Activated gamma-delta T cell treated with Interleukin-2 at 50 U/mL for 16 hours (primary cell): ENCODE results near the gene PC.

Experiments used
- DNase-seq: peaks from one replicate; pipeline ENCODE4 v3.0.0-alpha.2; 2020

PC gene

GRCh38 chr11:66951135-66951534 lies 7.0 kb downstream of the PC start:
- no peak for DNase-seq

DNA sequence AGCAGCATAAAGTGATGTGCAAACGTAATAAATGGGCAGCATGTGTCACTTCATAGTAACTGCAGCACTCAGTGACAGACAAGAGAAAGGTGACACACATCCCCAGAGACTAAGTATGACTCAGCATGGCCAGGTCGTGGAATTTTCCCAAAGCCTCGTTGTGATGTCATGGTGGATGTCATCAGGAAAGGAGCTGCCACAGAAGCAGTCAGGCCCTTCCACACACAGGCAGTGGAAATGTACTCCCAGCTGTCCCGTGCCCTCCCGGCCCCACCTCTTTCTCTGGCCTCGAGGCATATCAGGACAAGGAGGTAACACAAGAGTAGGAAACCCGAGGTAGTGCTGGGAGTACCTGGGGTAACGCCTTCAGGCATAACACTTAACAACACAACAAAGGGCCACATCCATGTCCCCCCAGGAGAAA lies 8.1 kb downstream of the PC start:
- DNase-seq = no peak

DNA sequence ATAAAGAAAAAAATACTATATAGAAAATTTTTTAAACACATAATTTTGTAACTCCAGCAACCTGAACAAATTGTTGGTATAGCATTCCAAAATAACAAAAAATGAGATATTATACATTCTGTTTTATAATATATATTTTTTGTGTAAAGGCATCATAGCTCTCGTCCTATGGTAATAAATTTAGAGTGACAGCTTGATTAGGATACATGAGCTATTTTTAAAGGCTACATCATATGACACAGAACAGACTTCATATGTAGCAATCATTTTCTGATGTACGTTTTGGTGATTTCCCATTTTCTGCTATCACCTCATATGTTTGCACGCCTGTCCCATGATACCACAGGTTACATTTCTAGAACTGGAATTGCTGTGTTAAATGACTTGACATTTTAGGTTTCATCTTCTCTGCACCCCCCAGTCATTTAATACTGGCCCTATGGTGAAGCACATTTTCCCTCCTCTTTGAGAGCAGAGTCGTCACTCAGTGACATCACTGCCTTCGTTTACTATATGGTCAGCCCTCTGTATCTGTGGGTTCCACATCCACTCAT lies 19.5 kb downstream of the PC start:
- DNase-seq = no peak

- DNase-seq = no peak
These were observed 20.9 kb downstream of the PC start for GRCh38 chr11:66937193-66937733.

- DNase-seq = no peak
These were observed 21.9 kb downstream of the PC start for GRCh38 chr11:66936311-66936711.

DNA sequence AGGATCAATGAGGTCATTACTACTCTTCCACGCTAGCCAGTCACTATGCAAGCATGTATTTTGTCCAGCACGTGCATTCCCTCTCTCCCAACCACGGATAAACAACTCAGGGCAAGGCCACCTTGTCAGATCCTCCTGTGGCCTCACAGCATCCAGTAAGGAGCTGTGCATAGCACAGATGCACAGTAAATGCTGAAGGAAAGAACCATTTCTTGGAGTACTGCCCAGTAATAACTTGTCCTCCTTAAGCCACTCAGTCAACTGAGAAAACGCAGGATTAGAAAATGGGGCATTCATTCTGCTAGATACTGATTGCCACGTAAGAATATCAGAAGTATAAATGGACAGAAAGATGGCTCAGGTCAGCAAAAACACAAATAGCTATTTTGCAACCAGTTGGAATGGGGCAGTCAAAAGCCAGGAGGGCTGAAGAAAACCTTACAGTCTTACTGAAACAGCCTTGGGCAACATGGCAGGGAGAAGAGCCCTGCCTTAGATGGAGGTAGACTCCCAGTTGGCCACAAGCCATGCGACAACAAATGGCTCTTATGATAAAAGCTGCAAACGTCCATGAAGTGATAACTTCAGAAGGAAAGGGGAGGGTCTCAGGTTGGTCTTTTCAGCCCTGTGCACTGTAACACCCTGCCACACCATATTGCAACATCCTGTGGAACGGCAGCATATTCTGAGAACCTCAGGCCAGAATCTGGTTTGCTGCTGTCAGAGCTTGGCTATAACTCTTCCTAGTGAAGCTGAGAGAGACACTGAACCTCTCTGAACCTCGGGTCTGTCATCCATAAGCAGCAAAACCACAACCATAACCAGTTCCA lies 23.0 kb downstream of the PC start:
- no peak for DNase-seq

GRCh38 chr11:66933531-66933930 lies 24.7 kb downstream of the PC start:
- no peak for DNase-seq

DNA sequence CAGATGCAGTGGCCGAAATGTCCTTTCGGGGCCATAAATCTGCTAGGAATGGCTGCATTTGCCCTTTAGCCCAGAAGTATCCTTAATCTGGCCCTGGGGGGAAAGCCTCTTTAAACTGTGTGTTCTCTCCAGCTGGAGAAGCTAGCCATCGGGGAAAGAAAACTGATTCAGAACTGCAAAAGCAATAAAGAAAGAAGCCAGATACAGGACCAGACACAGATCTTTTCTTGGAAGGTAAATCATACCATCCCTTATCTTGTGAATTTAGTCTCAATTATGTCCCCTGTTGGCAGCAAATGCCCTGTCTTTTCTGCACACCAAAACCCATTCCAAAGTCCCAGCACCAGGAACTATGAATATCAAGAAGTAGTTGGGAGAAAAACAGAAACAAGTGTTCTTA lies 25.6 kb downstream of the PC start:
- no peak for DNase-seq

- no peak for DNase-seq
These were observed 28.4 kb downstream of the PC start for GRCh38 chr11:66929753-66930152.

DNA sequence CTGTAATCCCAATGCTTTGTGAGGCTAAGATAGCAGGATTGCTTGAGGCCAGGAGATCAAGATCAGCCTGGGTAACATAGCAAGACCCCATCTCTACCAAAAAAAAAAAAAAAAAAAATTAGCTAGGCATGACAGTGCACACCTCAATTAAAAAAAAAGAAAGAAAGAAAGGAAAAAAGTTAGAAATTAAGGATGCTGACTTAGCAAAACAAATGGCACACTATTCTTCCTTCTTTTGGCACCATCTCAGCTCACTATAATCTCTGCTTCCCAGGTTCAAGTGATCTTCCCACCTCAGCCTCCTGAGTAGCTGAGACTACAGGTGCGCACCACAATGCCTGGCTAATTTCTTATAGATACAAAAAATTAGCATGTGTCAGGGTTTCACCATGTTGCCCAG lies 33.9 kb downstream of the PC start:
- no peak for DNase-seq

DNA sequence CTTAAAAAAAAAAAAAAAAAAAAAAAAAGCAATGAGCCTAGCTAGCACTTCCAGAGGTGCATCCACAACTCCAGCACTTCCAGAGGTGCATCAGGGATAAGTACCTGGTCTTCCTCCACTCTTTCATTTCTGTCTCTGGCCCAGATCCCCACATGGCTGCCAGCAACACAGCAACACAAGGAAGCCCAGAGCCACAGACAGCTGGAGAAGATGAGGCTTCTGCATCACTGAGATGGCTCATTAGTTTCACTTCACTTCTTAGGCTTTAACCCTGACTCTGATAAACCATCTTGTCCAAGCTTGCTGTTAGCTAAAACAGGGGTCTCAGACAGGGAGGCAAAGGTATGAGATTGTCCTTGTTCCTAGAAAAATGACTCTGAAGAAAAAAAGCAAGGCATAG lies 35.6 kb downstream of the PC start:
- DNase-seq = no peak

- no peak for DNase-seq
These were observed 37.0 kb downstream of the PC start for GRCh38 chr11:66920978-66921784.

GRCh38 chr11:66919923-66920322 lies 38.3 kb downstream of the PC start:
- no peak for DNase-seq

DNA sequence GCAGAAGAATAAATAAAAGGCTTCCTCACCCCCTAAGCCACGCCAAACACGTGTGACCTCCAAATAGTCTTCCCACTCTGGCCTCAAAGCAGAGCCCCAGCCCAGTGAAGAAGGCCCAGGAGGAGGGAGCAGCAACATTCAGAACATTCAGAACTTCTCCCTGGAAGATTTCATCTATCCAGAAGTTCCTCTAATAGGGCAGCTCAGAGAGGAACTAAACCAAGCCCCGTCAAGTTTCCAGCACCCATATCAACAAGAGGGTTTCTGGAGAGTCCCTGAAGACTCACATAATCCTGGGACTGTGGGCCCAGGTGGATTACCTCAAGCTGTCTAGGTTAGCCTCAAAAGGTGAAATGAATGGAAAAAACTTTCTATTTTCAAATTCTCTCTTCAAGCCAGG lies 39.4 kb downstream of the PC start:
- DNase-seq = no peak

GRCh38 chr11:66915866-66916265 lies 42.3 kb downstream of the PC start:
- DNase-seq = no peak

GRCh38 chr11:66915046-66915832 lies 42.9 kb downstream of the PC start:
- no peak for DNase-seq

- no peak for DNase-seq
These were observed 43.7 kb downstream of the PC start for GRCh38 chr11:66914505-66914904.

- DNase-seq = no peak
These were observed 45.3 kb downstream of the PC start for GRCh38 chr11:66912911-66913310.

DNA sequence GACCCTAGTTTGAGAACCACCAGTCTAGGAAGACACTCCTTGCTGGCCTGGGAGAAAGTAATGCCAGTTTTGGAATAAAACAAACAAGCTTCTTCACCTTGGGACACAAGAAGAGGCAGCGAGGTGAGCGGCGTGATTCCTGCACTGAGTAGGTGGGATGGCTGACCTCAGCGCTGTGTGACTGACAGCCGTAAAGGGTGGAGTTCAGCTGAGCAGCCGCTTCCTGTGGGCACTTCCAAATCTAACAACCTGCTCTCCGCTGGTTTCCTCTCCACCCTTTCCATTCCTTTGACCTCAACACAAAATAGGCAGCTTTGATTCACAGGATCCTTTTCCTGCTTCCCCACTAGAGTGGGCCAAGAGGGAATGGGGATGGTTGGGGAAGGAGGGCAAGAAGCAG lies 45.8 kb downstream of the PC start:
- no peak for DNase-seq

DNA sequence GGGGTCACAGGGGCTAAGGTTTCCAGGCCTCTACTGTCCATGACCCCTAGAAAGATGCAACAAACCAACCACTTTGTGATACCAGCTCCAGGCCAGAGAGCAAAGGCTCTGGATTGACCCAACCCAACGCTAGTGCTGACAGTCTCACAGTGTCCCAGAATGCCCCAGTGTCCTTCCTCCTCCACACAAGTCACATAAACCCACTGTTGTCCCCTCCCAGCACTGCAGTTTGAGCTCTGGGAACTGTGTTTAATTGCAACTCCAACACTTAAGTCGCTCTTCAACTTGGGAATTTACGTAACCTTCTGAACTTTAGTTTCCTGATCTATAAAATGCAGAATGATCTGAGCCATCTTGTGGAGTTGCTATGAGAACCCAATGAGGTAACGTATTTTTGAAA lies 47.5 kb downstream of the PC start:
- DNase-seq = no peak

DNA sequence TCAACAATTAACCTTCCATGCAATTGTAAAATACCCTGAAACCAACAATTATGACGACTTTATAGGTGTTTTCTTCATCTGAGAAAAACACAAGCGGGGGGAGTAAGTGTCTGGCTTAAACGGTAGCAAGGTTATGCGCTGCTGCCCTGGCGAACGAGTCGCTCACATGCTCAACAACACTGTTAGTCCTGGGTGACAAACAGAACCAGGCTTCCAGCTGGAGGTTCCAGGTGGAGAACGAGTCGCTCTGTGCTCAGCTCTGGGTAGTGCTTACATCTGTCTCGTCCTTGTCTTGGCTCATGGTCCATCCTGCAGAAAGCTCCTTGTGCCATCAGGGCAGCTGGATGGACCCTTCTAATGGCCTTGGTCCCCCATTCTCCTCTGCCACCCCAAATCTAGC lies 48.2 kb downstream of the PC start:
- no peak for DNase-seq

DNA sequence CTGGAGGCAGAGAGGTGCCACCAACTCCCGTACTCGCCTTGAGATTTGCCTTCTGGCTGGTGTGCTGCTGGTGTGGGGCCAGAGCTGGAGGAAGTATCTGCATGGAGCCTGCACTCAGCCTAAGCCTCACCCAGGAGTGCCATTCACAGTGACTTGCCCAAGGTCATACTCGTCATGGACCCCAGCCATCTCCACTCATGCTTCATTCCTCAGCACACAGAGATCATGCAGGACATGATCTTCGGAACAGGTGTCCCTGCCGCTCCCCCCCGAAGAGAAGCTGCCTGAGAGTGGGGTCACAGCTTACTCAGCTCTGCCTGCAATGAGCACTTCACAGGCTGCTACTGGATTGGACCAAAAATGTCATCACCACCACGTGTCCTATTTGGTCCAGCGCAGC lies 49.0 kb downstream of the PC start:
- DNase-seq = no peak
